ENCODE results near the gene PFDN1. TPM values are rescaled to one million over a fixed set of nuclear protein-coding genes. Genes with fewer than 3 reads are reported as not detected.

PFDN1 gene
- total and polyA plus RNA-seq, 11 donors, result 53.8 to 140 (median 75.0) TPM

DNA sequence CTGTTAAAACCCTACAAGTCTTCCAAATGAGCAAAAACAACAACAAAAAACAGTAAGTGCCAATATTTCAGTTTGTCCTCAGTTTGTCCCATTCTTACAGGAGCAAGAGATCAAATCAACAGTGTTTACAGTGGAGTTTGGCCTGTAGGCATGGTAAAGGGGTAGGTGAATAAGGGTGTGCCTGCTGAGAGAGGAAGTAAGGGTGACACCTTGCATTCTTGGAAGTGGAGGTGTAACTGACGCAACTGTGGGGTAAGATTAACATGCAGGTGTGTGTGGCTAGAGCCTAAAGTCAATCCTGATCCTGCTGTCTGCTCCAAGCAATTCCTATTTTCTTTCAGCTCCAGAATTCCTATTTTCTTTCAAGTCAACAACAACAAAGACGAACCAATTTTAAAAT, 43.4 kb downstream of the PFDN1 start:
- intact Hi-C loops (cut with DNase I), result loop anchor here in 2 of 10 donors (5.0 to 10.0 kb wide), 2 partner anchors 33 to 45 kb away; partner anchors contain the start of gene PFDN1 (in 1 of the 2)
- TF ChIP-seq POLR2A (IDR thresholded peaks at IDR 0.05), result no peak
- TF ChIP-seq, protein P1, sequence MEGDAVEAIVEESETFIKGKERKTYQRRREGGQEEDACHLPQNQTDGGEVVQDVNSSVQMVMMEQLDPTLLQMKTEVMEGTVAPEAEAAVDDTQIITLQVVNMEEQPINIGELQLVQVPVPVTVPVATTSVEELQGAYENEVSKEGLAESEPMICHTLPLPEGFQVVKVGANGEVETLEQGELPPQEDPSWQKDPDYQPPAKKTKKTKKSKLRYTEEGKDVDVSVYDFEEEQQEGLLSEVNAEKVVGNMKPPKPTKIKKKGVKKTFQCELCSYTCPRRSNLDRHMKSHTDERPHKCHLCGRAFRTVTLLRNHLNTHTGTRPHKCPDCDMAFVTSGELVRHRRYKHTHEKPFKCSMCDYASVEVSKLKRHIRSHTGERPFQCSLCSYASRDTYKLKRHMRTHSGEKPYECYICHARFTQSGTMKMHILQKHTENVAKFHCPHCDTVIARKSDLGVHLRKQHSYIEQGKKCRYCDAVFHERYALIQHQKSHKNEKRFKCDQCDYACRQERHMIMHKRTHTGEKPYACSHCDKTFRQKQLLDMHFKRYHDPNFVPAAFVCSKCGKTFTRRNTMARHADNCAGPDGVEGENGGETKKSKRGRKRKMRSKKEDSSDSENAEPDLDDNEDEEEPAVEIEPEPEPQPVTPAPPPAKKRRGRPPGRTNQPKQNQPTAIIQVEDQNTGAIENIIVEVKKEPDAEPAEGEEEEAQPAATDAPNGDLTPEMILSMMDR (IDR thresholded peaks at IDR 0.05), result no peak
- Histone ChIP-seq H3K4me1 (peaks cover 0 to 53% (median 33%) of the 10 kb centered on the region in 12 donors), H3K4me3 (no peak overlapping the region), H3K27me3 (no peaks in the 10 kb centered on the region), H3K9me3 (peaks cover 0 to 6% (median 0%) of the 10 kb centered on the region in 12 donors), H3K36me3 (peaks cover 0 to 21% (median 0%) of the 10 kb centered on the region in 9 donors), H3K27ac (peak overlapping the region in 1 of 12 donors; percentile 33)
- DNase-seq, result no peak
- 93 to 98% (median 95%) methylated on average over 2 of the region's 2 CpGs for WGBS, 4 donors
- ATAC-seq, result no peak

DNA sequence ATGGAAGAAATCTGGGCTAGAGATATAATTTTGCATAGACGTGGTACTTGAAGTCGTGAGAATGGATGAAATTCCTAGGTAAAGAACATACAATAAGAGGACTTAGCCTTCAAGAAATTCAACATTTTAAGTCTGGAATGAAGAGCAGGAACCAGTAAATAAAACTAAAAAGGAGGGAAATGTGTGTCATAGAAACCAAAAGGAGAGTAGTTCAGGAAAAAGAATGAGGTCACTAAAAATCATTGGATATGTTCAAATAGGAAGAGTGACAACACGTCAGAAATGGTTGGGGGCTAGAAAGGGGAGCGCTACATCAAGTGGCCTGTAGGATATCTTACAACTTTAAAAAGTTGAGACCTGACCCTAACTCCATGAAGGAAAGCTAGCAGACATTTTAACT, 44.0 kb downstream of the PFDN1 start:
- H3K9me3 ChIP-seq, result peaks cover 0 to 6% (median 0%) of the 10 kb centered on the region in 12 donors
- 89 to 93% (median 91%) methylated on average over 4 of the region's 4 CpGs for WGBS, 4 donors
- peak overlapping the region in 1 of 12 donors; percentile 33 for H3K27ac ChIP-seq
- DNase-seq (no peak), ATAC-seq (no peak)
- TF ChIP-seq, protein P1 (IDR thresholded peaks at IDR 0.05), result no peak
- TF ChIP-seq POLR2A (IDR thresholded peaks at IDR 0.05), result no peak
- no peaks in the 10 kb centered on the region for H3K27me3 ChIP-seq
- peaks cover 0 to 54% (median 37%) of the 10 kb centered on the region in 12 donors for H3K4me1 ChIP-seq
- intact Hi-C loops (cut with DNase I), result loop anchor here in 2 of 10 donors (5.0 to 10.0 kb wide), 2 partner anchors 33 to 46 kb away; partner anchors contain the start of gene PFDN1 (in 1 of the 2)
- peaks cover 0 to 21% (median 0%) of the 10 kb centered on the region in 9 donors for H3K36me3 ChIP-seq
- H3K4me3 ChIP-seq, result no peak overlapping the region

DNA sequence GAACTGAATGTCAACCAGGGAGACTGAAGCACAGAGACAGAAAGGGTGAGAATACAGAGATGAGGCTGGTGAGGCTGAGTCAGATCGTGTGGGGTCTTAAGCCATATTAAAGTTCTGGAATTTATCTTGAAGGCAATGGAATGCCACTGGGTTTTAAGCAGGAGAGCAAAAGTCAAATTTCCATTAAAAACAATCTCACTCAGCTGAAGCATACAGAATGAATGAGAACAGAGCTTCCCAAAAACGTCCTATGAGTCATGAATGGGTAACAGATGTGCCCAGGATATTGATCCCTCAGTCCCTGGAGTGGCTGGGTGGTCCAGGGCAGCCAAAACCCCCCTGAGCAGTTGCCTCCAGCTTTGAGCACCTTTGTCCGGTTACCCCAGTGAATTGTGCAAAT, 44.9 kb downstream of the PFDN1 start:
- ATAC-seq (no peak), DNase-seq (no peak)
- no peaks in the 10 kb centered on the region for H3K27me3 ChIP-seq
- H3K4me3 ChIP-seq, result no peak overlapping the region
- peaks cover 0 to 61% (median 43%) of the 10 kb centered on the region in 12 donors for H3K4me1 ChIP-seq
- WGBS, 4 donors, result 82 to 86% (median 83%) methylated on average over 3 of the region's 3 CpGs
- peaks cover 0 to 6% (median 0%) of the 10 kb centered on the region in 12 donors for H3K9me3 ChIP-seq
- no peak overlapping the region for H3K27ac ChIP-seq
- TF ChIP-seq, protein P1 (IDR thresholded peaks at IDR 0.05), result no peak
- no peak for TF ChIP-seq POLR2A (IDR thresholded peaks at IDR 0.05)
- intact Hi-C loops (cut with DNase I), result loop anchor here in 2 of 10 donors (5.0 to 10.0 kb wide), 2 partner anchors 34 to 47 kb away; partner anchors contain the start of gene PFDN1 (in 1 of the 2)
- H3K36me3 ChIP-seq, result peaks cover 0 to 21% (median 0%) of the 10 kb centered on the region in 9 donors

DNA sequence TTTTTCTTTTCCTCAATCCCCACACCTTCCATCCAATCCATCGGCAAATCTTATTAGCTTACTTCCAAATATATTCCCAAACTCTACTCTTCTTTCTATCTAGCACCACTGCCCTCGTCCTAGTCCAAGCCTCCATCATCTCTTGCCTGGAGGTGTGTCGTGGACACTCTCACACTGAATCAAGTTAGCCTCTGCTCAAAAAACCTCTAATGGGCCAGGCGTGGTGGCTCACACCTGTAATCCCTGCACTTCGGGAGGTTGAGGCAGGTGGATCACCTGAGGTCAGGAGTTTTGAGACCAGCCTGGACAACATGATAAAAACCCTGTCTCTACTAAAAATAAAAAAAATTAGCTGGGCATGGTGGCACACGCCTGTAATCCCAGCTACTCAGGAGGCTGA, 46.2 kb downstream of the PFDN1 start:
- ATAC-seq, result no peak
- WGBS, 4 donors, result 97 to 99% (median 97%) methylated on average over 6 of the region's 6 CpGs
- Histone ChIP-seq H3K4me3 (no peak overlapping the region), H3K27me3 (no peaks in the 10 kb centered on the region), H3K4me1 (peaks cover 0 to 62% (median 47%) of the 10 kb centered on the region in 12 donors), H3K36me3 (peaks cover 0 to 21% (median 0%) of the 10 kb centered on the region in 9 donors), H3K27ac (no peak overlapping the region), H3K9me3 (peaks cover 0 to 6% (median 0%) of the 10 kb centered on the region in 12 donors)
- TF ChIP-seq POLR2A (IDR thresholded peaks at IDR 0.05), result no peak
- TF ChIP-seq, protein P1 (IDR thresholded peaks at IDR 0.05), result no peak
- intact Hi-C loops (cut with DNase I), result loop anchor here in 2 of 10 donors (5.0 to 10.0 kb wide), 2 partner anchors 36 to 48 kb away; partner anchors contain the start of gene PFDN1 (in 1 of the 2)
- DNase-seq, result no peak
